DOHH2 (cell line): ENCODE measurements around the gene ROR1.

Experiments
- EZH2phosphoT487 ChIP-seq: fragments of 200-600 bp; sonication (generic); IDR thresholded peaks from 2 replicates; pipeline ENCODE4 v1.6.1; 2017; ENCODE audit warnings: borderline replicate concordance, mild to moderate bottlenecking, antibody characterized with exemption, low read length, moderate library complexity, mixed read lengths
- TF ChIP-seq, protein P1 (sequence below): fragments of 200-600 bp; sonication (generic); IDR thresholded peaks from one replicate; pipeline ENCODE4 v1.5.1; 2014; ENCODE audit warnings: antibody characterized with exemption, mild to moderate bottlenecking, low read depth, low read length; ENCODE audit not compliant: poor library complexity, severe bottlenecking

DNA sequence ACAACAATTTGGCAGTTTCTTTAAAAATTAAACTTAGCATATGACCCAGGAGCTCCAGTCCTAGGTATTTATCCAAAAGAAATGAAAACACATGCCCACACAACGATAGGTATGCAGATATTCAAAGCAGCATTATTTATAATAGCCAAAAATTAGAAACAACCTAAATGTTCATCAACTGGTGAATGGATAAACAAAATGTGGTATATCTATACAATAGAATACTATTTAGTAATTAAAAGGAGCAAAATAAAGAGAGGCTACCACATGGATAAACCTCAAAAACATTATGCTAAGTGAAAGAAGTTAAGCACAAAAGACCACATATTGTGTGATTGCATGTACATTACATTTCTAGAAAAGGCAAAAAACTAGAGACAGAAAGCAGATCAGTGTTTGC lies 51.3 kb downstream of the ROR1 start:
- TF ChIP-seq, protein P1, sequence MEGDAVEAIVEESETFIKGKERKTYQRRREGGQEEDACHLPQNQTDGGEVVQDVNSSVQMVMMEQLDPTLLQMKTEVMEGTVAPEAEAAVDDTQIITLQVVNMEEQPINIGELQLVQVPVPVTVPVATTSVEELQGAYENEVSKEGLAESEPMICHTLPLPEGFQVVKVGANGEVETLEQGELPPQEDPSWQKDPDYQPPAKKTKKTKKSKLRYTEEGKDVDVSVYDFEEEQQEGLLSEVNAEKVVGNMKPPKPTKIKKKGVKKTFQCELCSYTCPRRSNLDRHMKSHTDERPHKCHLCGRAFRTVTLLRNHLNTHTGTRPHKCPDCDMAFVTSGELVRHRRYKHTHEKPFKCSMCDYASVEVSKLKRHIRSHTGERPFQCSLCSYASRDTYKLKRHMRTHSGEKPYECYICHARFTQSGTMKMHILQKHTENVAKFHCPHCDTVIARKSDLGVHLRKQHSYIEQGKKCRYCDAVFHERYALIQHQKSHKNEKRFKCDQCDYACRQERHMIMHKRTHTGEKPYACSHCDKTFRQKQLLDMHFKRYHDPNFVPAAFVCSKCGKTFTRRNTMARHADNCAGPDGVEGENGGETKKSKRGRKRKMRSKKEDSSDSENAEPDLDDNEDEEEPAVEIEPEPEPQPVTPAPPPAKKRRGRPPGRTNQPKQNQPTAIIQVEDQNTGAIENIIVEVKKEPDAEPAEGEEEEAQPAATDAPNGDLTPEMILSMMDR, result no peak
- TF ChIP-seq EZH2phosphoT487, result no peak
